Suprapubic skin (tissue), 4 donors: ENCODE measurements around the gene GEMIN5. TPM values are rescaled to one million over a fixed set of nuclear protein-coding genes. Genes with fewer than 3 reads are reported as not detected.

ENCODE experiments used
- DNase-seq, 2 donors: peaks; one replicate each; pipeline ENCODE4 v3.0.0-alpha.2; 2019; ENCODE audit warnings: low spot score in 2 of 2
- H3K27ac ChIP-seq: fragments of 200-600 bp; sonication (generic); one replicate; pipeline ENCODE4 v1.5.1; 2019
- H3K27me3 ChIP-seq: fragments of 200-600 bp; sonication (generic); one replicate; pipeline ENCODE4 v1.5.1; 2019
- H3K36me3 ChIP-seq: fragments of 200-600 bp; sonication (generic); one replicate; pipeline ENCODE4 v1.5.1; 2019
- H3K4me1 ChIP-seq: fragments of 200-600 bp; sonication (generic); one replicate; pipeline ENCODE4 v1.5.1; 2019
- H3K4me3 ChIP-seq: fragments of 200-600 bp; sonication (generic); one replicate; pipeline ENCODE4 v1.5.1; 2019; ENCODE audit warnings: mild to moderate bottlenecking
- H3K9me3 ChIP-seq: fragments of 200-600 bp; sonication (generic); one replicate; pipeline ENCODE4 v1.5.1; 2019
- EP300 ChIP-seq: sonication (generic); formaldehyde crosslinking; IDR thresholded peaks from one replicate; pipeline ENCODE4 v1.6.1; 2017; ENCODE audit warnings: antibody characterized with exemption
- POLR2A ChIP-seq, 2 donors: fragments of 450-650 bp; IDR thresholded peaks; one replicate each; pipeline ENCODE4 v1.6.1; 2017; ENCODE audit warnings: antibody characterized with exemption in 2 of 2, mild to moderate bottlenecking in 2 of 2, moderate library complexity in 2 of 2
- POLR2AphosphoS5 ChIP-seq, 3 donors: sonication (generic); formaldehyde crosslinking; IDR thresholded peaks; one replicate each; pipeline ENCODE4 v1.6.1; 2017; ENCODE audit warnings: antibody characterized with exemption in 3 of 3
- whole genome bisulfite sequencing: methylation state at CpG from one replicate; pipeline ENCODE4 v1.1.5; 2018; 5-methylcytosine and 5-hydroxymethylcytosine counted together
- total RNA-seq, 4 donors: library from RNA; depleted of rRNA; stranded (reverse); fragments of >200 nt; gene quantifications; one replicate each; pipeline ENCODE4 v1.1.0, GENCODE V29; 2016
- TF ChIP-seq, protein P1 (sequence below), 2 donors: fragments of 200-600 bp in 1 of 2; fragments of 450-650 bp in 1 of 2; sonication (generic) in 1 of 2; IDR thresholded peaks; one replicate each; pipeline ENCODE4 v1.5.1; 2016 to 2019; ENCODE audit warnings: antibody characterized with exemption in 2 of 2, mild to moderate bottlenecking in 1 of 2, moderate library complexity in 1 of 2

The GEMIN5 gene
- total RNA-seq, 4 donors from 2014 or later = 14.7 to 26.8 (median 17.9) TPM

DNA sequence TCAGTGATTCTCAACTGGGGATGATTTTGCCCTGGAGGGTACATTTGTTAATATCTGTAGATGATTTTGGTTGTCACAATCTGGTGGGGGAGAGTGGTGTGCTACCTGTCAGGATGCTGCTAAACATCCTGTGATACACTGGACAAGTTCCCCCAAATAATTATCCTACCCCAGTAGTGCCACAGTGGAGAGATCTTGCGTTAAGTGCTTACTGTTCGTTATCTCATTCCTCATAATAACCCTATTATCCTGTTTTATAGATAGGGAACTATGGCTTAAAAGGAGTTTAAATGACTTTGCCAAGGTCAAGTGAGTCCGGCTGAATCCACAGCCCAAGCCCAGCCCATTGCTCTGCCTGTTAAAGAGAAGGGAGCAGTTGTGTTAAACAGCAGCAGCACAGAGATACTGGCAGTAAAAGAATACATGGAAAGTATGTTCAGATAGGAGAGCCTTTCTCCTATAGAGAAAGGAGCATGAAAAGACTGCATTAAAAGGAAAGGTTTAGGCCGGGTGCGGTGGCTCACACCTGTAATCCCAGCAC, 64.2 kb downstream of the GEMIN5 start:
- 96% methylated on average over 5 of the region's 5 CpGs for WGBS

GRCh38 chr5:154871734-154872133, 66.3 kb downstream of the GEMIN5 start:
- Histone ChIP-seq H3K27me3 (no peaks in the 10 kb centered on the region), H3K36me3 (peaks cover 78% of the 10 kb centered on the region), H3K4me1 (peaks cover 7% of the 10 kb centered on the region), H3K9me3 (no peaks in the 10 kb centered on the region), H3K27ac (peak overlapping the region; percentile 78), H3K4me3 (no peak overlapping the region)
- DNase-seq = no peak
- 92% methylated on average over 4 of the region's 4 CpGs for WGBS
- TF ChIP-seq POLR2A (IDR thresholded peaks at IDR 0.05) = no peak

More for the DNA sequence above, 64.2 kb downstream of the GEMIN5 start:
- H3K4me1 ChIP-seq = peaks cover under 1% of the 10 kb centered on the region
- peak overlapping the region; percentile 83 for H3K27ac ChIP-seq
- DNase-seq = no peak
- peaks cover 70% of the 10 kb centered on the region for H3K36me3 ChIP-seq
- peaks cover 4% of the 10 kb centered on the region for H3K9me3 ChIP-seq
- H3K27me3 ChIP-seq = no peaks in the 10 kb centered on the region
- TF ChIP-seq EP300 (no peak), POLR2A (IDR thresholded peaks at IDR 0.05) (no peak), POLR2AphosphoS5 (IDR thresholded peaks at IDR 0.05) (no peak)
- TF ChIP-seq, protein P1, sequence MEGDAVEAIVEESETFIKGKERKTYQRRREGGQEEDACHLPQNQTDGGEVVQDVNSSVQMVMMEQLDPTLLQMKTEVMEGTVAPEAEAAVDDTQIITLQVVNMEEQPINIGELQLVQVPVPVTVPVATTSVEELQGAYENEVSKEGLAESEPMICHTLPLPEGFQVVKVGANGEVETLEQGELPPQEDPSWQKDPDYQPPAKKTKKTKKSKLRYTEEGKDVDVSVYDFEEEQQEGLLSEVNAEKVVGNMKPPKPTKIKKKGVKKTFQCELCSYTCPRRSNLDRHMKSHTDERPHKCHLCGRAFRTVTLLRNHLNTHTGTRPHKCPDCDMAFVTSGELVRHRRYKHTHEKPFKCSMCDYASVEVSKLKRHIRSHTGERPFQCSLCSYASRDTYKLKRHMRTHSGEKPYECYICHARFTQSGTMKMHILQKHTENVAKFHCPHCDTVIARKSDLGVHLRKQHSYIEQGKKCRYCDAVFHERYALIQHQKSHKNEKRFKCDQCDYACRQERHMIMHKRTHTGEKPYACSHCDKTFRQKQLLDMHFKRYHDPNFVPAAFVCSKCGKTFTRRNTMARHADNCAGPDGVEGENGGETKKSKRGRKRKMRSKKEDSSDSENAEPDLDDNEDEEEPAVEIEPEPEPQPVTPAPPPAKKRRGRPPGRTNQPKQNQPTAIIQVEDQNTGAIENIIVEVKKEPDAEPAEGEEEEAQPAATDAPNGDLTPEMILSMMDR (IDR thresholded peaks at IDR 0.05) = no peak
- no peak overlapping the region for H3K4me3 ChIP-seq

DNA sequence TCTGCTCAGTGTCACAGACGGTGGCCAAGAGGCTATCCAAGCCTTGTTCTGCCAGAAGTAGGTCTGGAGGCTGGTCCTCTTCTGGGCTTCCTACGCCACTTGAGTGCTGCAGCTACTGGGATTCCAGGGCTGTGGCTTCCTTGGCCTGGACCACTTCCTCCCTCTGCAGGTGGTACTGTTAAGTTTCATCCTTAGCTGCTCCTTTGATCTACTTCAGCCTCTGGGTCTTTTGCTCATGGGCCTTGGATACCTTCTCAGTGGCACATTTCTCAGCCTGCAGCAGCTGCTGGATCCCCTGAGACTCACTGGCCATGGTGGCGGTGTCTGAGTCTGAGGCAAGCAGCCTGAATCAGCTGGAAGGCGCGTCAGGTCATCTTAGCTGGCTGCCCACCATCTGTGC, 69.3 kb downstream of the GEMIN5 start:
- no peak overlapping the region for H3K27ac ChIP-seq
- TF ChIP-seq POLR2A (IDR thresholded peaks at IDR 0.05) (no peak), POLR2AphosphoS5 (IDR thresholded peaks at IDR 0.05) (no peak), EP300 (no peak)
- TF ChIP-seq, protein P1 (IDR thresholded peaks at IDR 0.05) = no peak
- H3K4me3 ChIP-seq = no peak overlapping the region
- peaks cover 76% of the 10 kb centered on the region for H3K36me3 ChIP-seq
- H3K4me1 ChIP-seq = peaks cover 7% of the 10 kb centered on the region
- no peaks in the 10 kb centered on the region for H3K9me3 ChIP-seq
- H3K27me3 ChIP-seq = no peaks in the 10 kb centered on the region
- DNase-seq = no peak
- WGBS = 79% methylated on average over 5 of the region's 5 CpGs

DNA sequence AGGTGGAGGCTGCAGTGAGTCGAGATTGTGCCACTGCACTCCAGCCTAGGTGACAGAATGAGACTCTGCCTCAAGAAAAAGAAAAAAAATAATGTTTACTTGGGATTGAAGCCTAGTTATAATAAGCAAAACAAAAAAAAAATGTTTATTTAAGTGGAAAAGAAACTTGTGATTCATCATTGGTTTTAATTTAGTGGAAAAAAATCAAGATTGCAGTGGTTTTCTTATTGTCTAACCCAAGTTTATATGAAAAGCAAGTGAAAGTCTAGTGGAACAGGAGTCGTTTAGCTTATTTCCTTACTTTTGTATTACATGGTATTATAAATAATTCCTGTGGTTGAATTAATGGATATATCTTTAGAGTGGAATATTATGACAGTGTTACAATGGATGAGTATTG, 71.2 kb downstream of the GEMIN5 start:
- Histone ChIP-seq H3K4me3 (no peak overlapping the region), H3K27me3 (no peaks in the 10 kb centered on the region), H3K36me3 (peaks cover 63% of the 10 kb centered on the region), H3K4me1 (peaks cover 22% of the 10 kb centered on the region), H3K9me3 (no peaks in the 10 kb centered on the region), H3K27ac (no peak overlapping the region)
- 83% methylated on average over 2 of the region's 2 CpGs for WGBS
- no peak for DNase-seq
- TF ChIP-seq POLR2A (IDR thresholded peaks at IDR 0.05) (no peak), POLR2AphosphoS5 (IDR thresholded peaks at IDR 0.05) (no peak), EP300 (no peak)
- TF ChIP-seq, protein P1 (IDR thresholded peaks at IDR 0.05) = no peak

- no peak for TF ChIP-seq POLR2A (IDR thresholded peaks at IDR 0.05)
- no peak for TF ChIP-seq EP300
- TF ChIP-seq, protein P1 (IDR thresholded peaks at IDR 0.05) = no peak
- no peak for TF ChIP-seq POLR2AphosphoS5 (IDR thresholded peaks at IDR 0.05)
- DNase-seq = no peak
- H3K27ac ChIP-seq = no peak overlapping the region
- 56% methylated on average over 5 of the region's 5 CpGs for WGBS
- no peaks in the 10 kb centered on the region for H3K27me3 ChIP-seq
- H3K9me3 ChIP-seq = no peaks in the 10 kb centered on the region
- peaks cover 51% of the 10 kb centered on the region for H3K36me3 ChIP-seq
- no peak overlapping the region for H3K4me3 ChIP-seq
- H3K4me1 ChIP-seq = peaks cover 31% of the 10 kb centered on the region
Measured at GRCh38 chr5:154865466-154866184, 72.4 kb downstream of the GEMIN5 start.
